Measurements from ENCODE around the gene ZBTB7B.

The ZBTB7B gene

DNA sequence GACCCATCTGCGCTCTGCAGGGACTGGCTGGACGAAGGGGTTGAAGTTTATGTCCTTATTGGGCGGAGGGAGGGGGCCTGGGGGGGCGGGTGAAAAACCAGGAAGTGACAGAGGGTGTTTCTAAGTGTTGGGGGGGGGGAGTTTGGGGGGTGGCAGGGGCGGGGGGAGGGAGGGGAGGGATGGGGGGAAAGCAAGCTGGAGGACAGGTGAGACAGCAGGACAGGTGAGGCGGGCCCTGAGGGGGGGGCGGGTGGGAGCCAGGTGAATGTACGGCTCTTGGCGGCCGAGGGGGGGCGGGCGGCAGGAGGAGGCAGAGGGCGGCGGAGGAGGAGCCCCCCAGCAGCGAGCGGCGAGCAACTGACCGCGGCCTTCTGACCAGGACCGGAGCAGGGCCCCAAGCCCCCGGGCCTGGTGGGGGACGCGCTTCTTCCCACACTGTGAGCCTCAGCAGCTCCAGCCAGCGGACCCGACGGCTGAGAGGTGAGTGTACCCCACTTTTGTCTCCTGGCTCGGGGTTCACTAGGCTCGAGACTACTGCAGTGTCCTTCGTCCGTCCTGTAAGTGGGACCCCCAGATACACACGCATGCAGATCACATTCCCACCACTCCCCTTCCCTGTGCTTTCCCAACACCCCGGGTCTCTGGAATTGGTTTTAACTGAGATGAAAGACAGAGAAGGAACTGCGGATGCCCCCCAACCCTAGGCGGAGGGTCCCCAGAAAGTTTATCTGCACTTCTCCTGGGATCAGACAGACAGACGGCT is at the start of gene ZBTB7B:
Gene ZBTB7B (plus strand): TSS at position 339 of the 763 bp plus-strand sequence. CDS start 11,859 bp downstream, outside the sequence.
- peak; percentile 51 for DNase-seq (ENCODE audit: low spot score)

DNA sequence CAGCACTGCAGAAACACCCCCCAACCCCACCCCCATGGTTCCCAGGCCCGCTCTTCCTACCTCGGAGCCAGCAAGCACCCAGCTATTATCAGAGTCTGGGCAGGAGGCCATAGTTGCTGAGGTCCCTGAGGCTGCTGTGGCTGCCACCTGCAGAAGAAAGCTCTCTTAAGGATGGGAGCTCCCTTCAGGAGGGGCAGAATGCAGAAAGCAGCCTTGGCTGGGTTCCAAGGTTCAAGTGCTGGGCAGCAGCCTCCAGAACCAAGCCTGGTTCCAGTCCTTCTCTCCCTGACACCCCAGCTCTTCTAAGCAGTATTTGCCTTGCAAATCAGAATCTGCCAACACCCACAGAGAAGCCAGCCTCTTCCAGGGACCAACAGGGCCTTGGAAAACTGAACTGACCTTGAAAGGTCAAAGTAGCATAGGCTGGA is 49.0 kb upstream of the ZBTB7B start:
- DNase-seq (ENCODE audit: low spot score): no peak

DNA sequence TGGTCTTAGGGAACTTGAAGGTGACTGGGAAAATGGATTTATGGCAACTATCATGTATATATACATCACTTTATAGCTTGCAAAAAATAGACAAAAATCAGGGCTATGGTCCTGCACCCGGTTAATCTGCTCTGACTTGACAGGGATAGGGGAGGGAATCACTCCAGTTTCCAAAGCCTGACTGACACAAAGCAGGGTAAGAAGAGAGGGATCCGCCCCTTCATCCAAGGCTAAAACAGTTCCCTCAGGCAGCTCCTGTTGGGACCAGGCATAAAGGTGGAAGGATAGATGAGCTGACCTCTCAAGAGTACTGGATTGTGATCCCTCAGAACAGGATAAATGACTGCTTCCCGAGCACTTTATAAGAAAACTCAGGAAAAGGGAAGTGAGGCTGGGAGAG is 48.1 kb upstream of the ZBTB7B start:
- no peak for DNase-seq (ENCODE audit: low spot score)

DNA sequence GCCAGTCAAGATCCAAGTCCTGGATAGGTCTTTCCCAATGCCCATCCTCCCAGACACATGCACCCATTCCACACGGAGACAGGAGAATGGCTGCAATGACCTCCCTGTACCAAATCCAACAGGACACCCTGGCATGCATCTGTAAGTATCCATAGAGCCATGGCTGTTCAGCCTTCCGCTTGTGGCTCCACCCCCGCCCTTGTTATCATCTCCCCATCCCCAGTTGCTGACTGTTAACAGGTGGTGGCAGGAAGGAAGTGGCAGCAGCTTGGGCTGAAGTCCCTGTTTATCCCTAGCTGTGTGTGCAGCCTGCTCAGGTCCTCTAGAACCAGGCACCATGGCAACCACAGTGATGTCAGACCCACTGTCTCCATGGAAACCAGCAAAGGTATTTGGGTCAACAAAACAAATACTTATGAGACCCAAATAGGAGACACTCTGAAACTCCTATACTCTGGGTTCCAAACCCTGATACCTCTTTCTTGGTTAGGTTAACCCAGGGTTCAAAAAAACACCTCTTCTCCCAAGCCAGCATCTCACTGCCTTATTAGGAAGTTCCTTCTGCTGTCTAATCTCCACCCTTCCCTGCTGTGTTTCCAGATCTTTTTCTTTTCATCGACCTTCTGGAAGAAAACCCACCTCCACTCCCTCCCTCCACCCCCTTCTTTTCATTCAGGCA is 47.4 kb upstream of the ZBTB7B start:
- DNase-seq (ENCODE audit: low spot score): peak; percentile 97

DNA sequence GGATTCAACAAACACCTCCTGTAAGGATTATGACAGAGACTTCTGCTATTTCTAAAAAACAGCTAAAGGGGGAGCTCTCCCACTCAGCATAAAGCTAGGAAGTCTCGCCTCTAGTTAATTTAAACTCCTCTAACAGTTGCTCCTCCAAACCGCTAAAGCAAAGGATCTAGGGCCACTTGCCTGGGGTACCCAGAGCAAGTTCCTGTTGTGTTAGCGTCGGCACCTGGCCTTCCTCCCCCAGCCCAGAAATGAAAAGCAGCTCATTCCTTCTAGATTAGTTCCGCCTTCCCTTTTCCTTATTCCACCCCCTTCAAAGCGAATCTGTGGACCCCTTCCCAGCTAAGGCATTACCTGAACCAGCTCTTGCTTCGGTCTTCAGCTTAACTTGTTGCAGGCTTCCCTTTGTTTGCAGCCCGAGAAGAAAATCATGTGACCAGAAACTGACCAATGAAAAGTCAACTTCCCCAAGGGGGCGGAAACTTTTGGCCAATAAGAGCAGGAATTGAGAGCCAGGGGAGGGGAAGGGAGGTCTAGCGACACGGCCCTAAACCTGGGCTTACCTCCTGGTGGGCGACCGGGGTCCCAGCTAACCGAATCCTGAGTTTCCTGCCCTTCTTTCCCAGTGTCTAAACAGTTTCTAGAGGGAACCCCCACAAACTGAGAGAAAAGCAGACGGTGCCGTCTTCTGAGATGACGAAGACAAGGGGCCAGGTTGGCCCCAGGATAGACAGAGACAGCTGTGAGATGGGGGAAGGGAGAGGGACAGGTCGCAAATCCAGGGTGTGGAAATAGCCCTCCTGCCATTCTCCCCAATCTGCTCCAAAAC is 46.7 kb upstream of the ZBTB7B start, which contains the start of gene PBXIP1:
Gene PBXIP1 (minus strand): TSS at position 382 of the 826 bp plus-strand sequence. CDS start 2,378 bp downstream, outside the sequence.
- peak; percentile 91 for DNase-seq (ENCODE audit: low spot score)

DNA sequence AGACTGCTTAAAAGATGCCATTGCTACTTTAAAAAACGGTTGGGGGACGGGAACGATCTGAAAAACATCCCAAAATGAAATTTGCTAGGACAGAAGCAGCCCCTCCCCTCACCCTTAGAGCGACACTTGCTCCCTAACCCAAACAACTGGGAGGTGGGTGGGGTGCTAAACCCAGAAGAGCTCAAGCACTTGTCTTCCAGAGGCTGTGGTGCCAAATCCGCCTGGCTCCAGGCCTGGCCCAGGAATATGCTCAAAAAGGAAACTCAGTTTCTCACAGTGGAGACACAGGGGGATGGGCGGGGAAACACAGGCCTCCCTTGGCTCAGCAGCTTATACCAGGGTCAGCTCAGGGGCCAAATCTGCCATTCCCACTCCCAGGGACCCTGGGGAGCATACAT is 46.1 kb upstream of the ZBTB7B start:
- no peak for DNase-seq (ENCODE audit: low spot score)

DNA sequence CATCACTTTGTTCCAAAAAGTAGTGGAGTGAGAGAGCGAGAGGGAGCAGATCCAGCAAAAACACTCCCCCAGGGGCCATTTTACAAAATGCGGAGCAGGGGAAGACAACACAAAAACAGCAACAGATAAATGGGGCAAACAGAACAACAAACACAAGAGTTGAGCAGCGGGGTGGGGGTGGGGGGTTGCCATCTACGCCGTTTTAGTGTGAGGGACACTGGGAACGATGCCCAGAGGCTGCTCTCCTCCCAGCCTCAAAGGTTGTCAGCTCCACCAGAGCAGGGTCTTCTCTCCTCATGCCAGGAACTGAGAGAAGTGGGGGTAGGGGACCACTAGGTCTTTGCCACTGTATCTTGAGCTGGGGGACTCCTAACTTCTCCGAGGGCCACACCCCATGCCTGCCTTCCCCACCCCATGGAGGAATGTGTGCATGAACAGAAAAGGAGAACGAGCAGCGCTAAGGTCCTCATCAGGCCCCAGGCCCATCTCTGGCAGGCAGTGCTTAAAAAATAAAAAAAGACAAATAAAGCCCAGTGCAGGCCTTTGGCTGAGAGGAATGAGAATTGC is 45.4 kb upstream of the ZBTB7B start:
- DNase-seq (ENCODE audit: low spot score): no peak

DNA sequence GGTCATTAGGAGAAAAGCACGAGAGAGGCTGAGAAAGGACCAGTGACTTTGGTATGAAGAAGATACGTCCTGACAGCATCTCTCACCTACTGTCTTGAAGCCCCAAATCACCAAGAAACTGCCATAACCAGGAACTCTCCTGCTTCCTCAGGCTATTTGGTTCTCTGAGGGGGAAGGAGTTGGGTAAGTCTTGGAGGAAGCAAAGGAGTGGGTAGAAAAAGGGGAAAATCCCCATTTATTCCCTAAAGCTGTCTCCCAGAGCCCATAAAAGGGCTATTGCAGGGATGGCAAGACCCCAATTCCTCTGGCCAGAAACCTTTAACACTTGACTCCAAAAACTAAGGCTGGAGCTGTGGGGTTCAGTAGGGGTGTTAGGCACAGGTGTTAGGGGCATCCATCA is 44.6 kb upstream of the ZBTB7B start:
- DNase-seq (ENCODE audit: low spot score): no peak

DNA sequence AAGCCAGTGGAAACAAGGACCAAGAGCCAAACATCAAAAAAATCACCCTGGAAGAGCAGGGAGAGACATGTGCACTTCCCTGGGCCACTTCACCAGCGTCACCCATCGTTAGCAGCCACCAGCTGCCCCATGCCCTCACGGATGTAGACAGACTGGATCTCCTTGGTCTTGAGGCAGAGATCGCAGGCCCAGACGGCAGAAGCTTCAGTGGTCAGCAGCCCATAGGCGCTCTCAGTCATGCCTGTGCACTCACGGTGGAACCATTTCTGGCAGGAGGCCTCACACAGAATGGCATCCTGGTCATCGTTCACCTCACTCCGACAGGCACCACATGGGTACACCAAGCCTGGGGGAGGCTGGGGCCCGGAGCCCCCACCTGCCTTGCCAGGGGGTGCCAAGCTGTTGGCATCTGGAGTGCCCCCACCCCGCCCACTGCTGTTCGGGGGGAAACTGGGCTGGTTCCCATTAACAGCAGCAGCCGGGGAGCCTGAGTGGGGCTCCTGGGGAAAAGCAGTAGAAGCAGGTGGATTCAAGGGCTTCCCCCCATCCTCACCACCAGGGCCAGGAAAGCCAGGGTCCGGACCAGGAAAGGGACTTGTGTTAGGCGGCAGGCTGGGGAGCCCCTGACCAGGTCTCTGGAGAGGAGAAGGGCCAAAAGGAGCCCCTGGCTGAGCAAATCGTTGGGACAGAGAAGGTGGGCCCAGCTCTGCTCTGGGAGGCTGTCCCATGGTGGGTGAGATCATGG is 43.7 kb upstream of the ZBTB7B start:
- DNase-seq (ENCODE audit: low spot score): no peak

DNA sequence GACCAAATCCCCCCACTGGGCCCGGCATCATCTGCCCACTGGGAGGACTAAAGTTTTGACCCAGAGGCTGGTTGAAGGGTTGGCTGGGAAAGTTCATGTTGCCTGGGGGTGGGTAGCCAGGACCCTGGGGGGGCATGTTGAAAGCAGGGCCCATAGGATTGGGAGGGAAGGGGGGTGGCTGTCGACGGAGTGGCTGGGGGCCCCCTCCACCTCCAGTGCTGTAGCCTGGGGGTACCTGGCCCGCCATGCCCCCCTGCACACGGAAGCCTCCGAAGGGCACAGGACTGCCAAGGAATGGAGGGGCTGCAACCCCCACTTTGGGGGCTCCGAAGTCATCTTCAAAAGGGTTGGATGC is 43.2 kb upstream of the ZBTB7B start:
- no peak for DNase-seq (ENCODE audit: low spot score)

DNA sequence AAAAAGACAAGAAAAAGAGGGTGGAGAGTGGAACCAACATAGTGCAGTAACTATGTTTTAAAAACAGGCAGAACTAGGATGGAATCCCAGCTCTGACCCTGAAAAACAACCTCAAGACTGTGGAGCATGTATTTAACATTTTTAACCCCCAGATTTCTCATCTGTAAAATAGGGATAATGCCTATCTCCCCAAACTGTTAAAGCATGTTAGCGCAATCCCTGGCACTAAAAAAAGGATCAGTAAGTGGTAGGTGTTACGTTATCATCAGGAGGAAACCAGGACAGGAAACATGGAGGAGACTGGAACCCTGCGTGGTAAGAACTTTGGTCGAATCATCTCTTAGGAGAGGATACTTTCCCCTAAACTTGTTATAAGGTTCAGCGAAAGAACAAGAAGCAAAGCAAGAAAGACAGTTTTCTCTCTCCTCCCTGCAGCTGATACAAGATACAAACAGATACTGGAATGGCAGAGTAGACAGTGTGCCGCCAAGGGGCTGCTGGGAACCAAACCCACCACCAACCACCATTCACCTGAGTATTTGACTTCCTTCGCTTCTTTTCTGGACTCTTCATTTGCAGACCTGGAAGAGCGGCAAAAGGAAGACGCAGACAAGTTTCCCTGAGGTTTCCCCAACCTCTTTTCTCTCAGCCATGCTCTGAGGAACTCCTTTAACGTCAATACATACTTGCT is 42.0 kb upstream of the ZBTB7B start:
- DNase-seq (ENCODE audit: low spot score): no peak

DNA sequence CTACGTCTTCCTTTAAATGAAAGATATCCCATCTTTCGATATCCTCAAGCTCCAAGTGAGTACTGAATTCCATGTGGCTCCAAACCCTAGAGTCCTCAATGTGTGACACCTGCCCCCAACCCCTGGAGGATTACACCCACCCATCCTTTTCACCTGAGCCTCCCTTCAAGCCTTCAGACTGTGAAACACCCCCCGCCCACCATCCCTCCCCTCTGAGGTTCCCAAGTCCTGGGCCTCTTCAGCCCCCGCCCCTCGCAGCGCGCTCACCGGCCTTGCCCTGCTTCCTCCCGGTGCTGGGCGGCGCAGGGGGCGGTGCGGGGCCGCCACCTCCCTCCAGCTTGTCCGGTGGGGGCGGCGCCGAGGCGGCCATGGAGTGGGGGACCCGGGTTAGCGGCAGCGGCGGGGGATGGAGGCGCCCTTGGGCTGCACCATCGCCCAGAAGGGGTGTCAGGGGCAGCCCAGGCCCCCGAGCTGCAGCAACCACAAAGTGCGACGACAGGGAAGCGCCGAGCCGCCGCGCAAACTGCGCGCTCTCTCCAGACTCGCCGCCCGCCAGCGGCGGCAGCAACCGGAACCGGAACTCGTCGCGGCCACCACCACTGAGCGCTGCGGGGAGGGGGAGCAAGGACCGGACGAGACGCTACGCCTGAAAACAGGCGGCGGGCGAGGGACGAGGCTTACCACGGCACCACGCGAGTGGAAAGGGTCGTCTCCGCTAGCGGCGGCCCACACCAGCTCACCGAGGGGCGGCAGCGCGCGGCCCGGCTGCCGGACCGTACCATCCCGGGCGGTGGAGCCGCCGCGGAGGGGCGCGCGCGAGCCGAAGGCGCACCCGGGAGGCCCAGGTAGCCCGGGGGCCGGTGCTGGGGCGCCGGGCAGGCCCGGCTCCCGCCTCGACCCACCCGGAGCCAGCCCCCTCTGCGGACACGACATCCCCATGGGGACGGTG is 41.1 kb upstream of the ZBTB7B start, which contains the start of gene PYGO2:
Gene PYGO2 (minus strand): TSS at position 576 of the 949 bp plus-strand sequence. CDS start 206 bp downstream, at position 370.
- peak; percentile 71 for DNase-seq (ENCODE audit: low spot score)

DNA sequence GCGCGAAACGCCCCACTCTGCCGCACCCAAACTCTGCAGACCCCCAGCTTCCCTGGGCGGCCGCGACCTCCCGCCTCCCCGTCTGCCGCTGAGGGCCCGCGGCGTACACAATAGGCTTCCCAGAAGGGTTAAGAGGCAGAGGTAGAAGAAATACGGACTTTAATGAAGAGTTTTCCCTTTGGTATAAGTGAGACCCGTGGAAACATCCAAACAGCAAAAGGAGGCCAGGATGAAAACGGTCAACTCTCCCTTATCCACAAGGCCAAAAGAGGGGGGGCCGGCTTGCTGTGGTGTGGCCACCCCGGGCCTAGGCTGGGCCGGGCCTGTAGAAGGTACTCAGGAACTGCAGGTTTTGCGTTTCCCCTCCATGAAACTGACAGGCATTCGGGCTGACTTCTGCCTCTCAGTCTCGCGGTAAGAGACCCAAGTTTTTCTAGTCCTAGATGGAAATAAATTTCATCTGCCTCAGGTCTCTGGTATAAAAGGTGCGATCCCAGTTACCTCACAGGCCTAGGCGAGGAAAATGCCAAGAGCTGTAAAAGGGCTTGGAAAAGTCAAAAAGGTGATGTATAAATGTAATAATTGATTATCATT is 40.3 kb upstream of the ZBTB7B start:
- DNase-seq (ENCODE audit: low spot score): no peak

DNA sequence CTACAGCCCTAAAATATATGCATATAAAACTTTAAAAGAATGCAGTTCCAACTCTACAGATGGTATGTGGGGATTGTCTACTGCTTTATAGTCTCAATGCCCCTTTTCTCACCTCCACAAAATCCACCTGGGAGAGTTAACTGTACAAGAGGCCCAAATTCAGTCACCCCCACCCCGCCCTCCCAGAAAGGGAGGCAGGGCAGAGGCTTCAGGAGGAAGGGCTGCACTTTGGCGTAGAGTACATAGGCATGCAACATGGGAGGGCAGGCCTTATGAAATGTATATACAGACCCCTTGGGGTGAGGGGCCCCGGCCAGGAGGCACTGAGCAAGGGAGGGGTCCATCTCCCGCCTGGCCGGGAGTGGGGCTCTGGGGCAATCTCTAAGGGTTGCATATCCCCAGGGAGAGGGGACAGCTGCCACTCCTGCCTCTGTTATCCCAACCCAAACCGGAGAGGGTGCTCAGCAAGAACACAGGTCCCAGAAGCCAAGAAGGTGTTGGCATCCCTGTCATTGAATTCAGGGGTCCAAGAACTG is 39.7 kb upstream of the ZBTB7B start:
- DNase-seq (ENCODE audit: low spot score): no peak

DNA sequence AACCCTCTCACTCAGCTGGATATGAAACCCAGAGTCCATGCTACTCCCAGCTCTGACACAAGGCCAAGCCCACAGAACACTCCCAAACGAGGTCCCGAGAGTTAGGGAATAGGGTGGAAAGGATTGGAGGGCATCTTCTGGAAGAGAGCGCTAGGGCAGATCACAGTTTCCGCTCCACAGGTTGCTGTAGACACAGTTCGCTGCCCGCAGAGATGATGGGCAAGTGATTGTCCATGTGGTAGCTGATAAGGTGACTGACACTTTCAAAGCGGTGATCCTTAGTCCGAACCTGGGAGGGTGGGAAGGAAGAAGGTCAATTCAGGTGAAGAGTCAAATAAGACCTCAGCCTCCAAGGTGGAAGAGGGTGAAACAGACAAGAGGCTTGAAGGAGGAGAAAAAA is 39.0 kb upstream of the ZBTB7B start:
- DNase-seq (ENCODE audit: low spot score): no peak

DNA sequence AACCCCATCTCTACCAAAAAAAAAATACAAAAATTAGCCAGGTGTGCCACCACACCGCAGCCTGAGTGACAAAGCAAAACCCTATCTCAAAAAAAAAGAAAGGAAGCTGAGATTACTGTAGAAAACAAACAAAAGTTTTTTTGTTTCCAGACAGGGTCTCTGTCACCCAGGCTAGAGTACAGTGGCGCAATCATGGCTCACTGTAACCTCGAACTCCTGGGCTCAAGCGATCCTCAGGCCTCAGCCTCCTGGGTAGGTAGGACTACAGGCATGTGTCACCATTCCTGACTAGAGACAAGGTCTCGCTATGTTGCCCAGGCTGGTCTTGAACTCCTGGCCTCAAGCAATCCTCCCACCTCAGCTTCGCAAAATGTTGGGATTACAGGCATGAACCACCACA is 38.2 kb upstream of the ZBTB7B start:
- no peak for DNase-seq (ENCODE audit: low spot score)

DNA sequence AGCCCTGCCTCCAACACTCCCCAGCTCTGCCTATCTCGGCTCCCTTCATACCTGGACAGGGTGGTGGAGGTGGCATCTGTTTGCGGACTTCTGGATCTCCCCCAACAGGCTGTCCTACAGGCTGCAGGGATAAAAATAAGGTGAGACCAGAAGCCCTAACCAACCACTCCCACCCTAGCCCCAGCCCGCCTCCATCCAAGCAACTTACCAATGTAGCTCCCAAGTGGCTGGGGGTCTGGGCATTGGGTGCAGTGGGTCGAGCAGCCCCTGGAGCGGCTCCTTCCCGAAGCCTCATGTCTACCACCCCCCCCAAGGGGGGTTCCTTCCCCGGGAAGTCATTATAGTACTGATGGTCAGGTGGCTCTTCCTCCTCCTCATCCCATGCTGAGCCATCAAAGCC is 36.5 kb upstream of the ZBTB7B start:
- DNase-seq (ENCODE audit: low spot score): no peak

DNA sequence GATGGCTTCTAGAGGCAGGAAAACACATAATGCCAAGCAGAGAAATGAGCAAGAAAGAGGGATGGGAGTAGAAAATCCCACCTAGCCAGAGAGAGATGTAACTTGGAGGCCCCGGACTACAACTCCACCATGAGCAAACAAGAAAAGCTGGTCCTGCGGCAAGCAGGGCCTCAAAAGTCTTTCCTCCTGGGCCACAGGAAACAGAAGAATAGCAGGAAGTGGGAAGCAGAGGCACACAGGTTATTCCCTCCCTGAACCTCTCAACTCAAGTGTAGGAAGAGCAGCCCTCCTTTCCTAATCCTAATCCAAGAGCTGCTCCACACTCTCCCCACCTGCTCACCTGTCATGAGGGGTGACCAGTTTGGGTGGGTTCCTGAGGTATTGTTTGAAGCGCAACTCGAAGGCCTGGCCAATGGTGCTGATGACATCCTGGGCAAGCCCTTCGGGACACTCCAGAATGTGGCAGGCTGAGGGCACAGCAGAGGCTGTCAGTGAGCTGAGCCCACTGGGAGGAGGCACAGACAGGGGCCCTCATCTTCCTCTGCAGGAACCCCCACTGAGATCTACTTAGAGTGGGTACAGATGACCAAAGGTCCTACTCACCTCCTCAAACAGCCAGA is 35.2 kb upstream of the ZBTB7B start:
- no peak for DNase-seq (ENCODE audit: low spot score)

DNA sequence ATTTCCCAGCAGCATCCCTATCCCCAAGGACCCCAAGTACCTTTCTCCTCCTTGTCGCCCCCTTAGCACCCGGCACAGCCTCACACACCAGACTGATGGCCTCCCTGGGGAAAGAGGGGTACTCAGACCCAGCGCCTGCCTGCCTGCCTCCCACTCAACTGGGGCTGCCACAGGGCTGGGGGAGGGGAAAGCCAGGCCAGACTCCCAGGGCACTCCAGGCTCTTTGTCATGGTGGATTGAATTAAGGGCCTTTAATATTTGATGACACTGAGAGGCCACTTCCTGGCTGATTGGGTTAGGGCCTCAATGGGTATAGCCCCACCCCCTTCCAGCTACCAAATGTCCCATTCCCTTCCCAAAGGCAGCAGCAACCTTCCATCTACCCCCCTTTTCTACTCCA is 33.9 kb upstream of the ZBTB7B start:
- no peak for DNase-seq (ENCODE audit: low spot score)
